Naive thymus-derived CD8-positive, alpha-beta T cell (primary cell): ENCODE data around the gene MED28. TPM values are rescaled to one million over a fixed set of nuclear protein-coding genes. Genes with fewer than 3 reads are reported as not detected.

Source experiments
- ATAC-seq, 2 donors: fragments of 150-1000 bp; cut with Tn5 transposase in 1 of 2; sonication (Bioruptor Pico), chemical (Tn5 transposase) in 1 of 2; 1 replicate in 1 of 2; 2 replicates in 1 of 2; pipeline ENCODE4 v1.10.0; 2021; ENCODE audit warnings: mild to moderate bottlenecking in 2 of 2, moderate library complexity in 2 of 2
- POLR2A ChIA-PET: fragments of 350-600 bp; sonication (Branson Sonifier 250); formaldehyde crosslinking; loops from one replicate; lab custom pipeline; 2021; ENCODE audit warnings: antibody characterized with exemption; lab: Charles Lee
- DNase-seq, 10 donors: peaks; one replicate each; pipeline versions ENCODE4 v3.0.0 to v3.0.0-alpha.2; 2020 to 2022
- H3K27ac Mint-ChIP-seq, 10 donors: one replicate each; pipeline ENCODE4 v1.8.0; 2020 to 2022; ENCODE audit warnings: mild to moderate bottlenecking in 10 of 10, mixed read lengths in 10 of 10, moderate library complexity in 4 of 10, inconsistent platforms in 1 of 10
- H3K27me3 Mint-ChIP-seq, 5 donors: one replicate each; pipeline ENCODE4 v1.8.0; 2021 to 2022; ENCODE audit warnings: mixed read lengths in 5 of 5
- H3K36me3 Mint-ChIP-seq, 3 donors: one replicate each; pipeline ENCODE4 v1.8.0; 2020 to 2022; ENCODE audit warnings: mixed read lengths in 3 of 3, mild to moderate bottlenecking in 2 of 3, inconsistent platforms in 1 of 3
- H3K4me1 Mint-ChIP-seq, 4 donors: one replicate each; pipeline ENCODE4 v1.8.0; 2021 to 2022; ENCODE audit warnings: mixed read lengths in 4 of 4
- H3K4me3 Mint-ChIP-seq, 10 donors: one replicate each; pipeline ENCODE4 v1.8.0; 2020 to 2022; ENCODE audit warnings: mild to moderate bottlenecking in 10 of 10, mixed read lengths in 10 of 10, moderate library complexity in 6 of 10, inconsistent platforms in 1 of 10
- H3K9me3 Mint-ChIP-seq, 9 donors: one replicate each; pipeline ENCODE4 v1.8.0; 2020 to 2022; ENCODE audit warnings: mixed read lengths in 9 of 9, mild to moderate bottlenecking in 3 of 9, inconsistent platforms in 1 of 9, moderate library complexity in 1 of 9
- polyA plus RNA-seq, 3 donors: library from polyadenylated mRNA; unstranded; fragments of 300-500 nt; fragmentation: Illumina TruSeq; gene quantifications; one replicate each; pipeline ENCODE4 v1.2.3, GENCODE V29; 2021
- total RNA-seq, 8 experiments: library from RNA in 2 of 8; stranded (reverse) in 2 of 8; gene quantifications; one replicate each; pipeline ENCODE4 v1.2.3 and lab custom pipeline; 2021 to 2026

Gene MED28
- total and polyA plus RNA-seq, 5 experiments from 2014 or later = 39.1 to 73.4 (median 48.7) TPM

- no peak for DNase-seq
- H3K4me1 Mint-ChIP-seq = no peaks in the 10 kb centered on the region
Observed at GRCh38 chr4:17680559-17681280, 66.3 kb downstream of the MED28 start.

DNA sequence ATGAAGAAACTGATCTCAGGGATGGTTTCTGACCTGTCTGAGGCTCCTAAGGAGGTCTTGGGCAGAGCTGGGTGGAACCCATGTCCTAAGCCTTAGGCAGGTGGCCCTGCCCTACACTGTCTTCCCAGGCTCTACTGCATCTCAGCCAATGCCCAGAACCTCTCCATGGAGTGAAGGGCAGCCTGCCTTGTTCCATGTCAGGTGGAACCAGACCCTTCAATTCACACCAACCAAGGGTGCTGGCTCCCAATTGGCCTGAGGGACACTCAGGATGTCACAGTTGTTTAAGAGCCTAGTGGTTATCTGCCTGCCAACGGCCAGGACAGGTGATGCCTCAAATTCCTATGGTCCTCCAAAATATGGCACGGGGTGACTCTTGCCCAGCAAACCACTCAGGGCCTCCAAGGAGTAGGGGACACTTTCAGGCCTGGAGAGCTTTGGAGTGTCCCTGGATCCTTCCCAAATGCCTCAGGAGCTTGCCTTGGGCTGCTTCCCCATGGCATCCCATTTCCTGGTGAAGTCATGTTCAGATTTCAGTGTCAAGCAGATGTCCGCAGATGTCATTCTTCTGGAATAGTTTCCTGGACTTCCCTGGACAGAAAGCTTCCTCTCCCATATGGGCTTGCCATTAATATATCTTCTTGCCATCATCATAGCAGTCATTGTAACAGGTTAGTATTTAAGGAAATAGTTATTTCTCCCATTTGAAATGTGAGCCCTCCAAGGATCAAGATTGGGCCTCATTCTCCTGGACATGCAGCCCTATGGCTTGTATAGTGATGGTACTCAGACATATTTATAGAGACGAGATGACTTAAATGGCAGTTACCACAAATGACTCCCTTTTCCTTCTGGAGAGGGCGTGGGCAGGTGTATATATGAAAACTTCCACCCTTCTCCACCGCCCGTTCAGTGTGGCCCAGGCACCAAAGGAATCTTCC, 67.1 kb downstream of the MED28 start:
- Mint-ChIP-seq H3K36me3 (peaks cover 0 to 2% (median 0%) of the 10 kb centered on the region in 3 donors), H3K27me3 (peaks cover 0 to 2% (median 0%) of the 10 kb centered on the region in 5 donors), H3K9me3 (no peaks in the 10 kb centered on the region), H3K27ac (peak overlapping the region in 1 of 10 donors; percentile 18), H3K4me3 (no peak overlapping the region), H3K4me1 (no peaks in the 10 kb centered on the region)
- DNase-seq (no peak), ATAC-seq (no peak)
- POLR2A ChIA-PET = no interaction called here

More at GRCh38 chr4:17680559-17681280, 66.3 kb downstream of the MED28 start:
- no peaks in the 10 kb centered on the region for H3K9me3 Mint-ChIP-seq
- no peak for ATAC-seq
- POLR2A ChIA-PET = no interaction called here
- peaks cover 0 to 2% (median 0%) of the 10 kb centered on the region in 5 donors for H3K27me3 Mint-ChIP-seq
- peaks cover 0 to 2% (median 0%) of the 10 kb centered on the region in 3 donors for H3K36me3 Mint-ChIP-seq
- no peak overlapping the region for H3K27ac Mint-ChIP-seq
- H3K4me3 Mint-ChIP-seq = no peak overlapping the region

DNA sequence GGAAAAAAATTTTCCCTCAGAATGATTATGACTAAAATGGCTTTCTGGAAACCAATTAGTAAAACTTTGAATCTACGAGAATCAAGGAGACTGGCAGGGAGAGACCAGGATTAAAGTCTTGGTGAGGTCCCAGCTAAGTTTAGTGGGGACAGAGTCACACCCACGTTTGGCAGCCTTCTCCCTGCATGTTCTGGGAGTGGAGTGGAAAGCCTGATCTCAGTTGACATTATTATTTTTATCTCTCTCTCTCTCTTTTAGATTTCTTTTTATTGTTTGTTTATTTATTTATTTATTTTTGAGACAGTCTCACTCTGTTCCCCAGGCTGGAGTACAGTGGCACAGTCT, 67.8 kb downstream of the MED28 start:
- H3K27me3 Mint-ChIP-seq = peaks cover 0 to 2% (median 0%) of the 10 kb centered on the region in 5 donors
- peaks cover 0 to 2% (median 0%) of the 10 kb centered on the region in 3 donors for H3K36me3 Mint-ChIP-seq
- H3K27ac Mint-ChIP-seq = no peak overlapping the region
- no peak for DNase-seq
- no peak for ATAC-seq
- POLR2A ChIA-PET = no interaction called here
- no peaks in the 10 kb centered on the region for H3K9me3 Mint-ChIP-seq
- no peaks in the 10 kb centered on the region for H3K4me1 Mint-ChIP-seq
- H3K4me3 Mint-ChIP-seq = no peak overlapping the region

Other genes starting within 250 kb of the MED28 start
- gene QDPR, start 102.6 kb upstream of the MED28 start, total RNA-seq = 10 to 100 TPM; 22.3 to 24.5 TPM
- 10 to 100 TPM; 40.3 to 42.5 (median 42.4) TPM for gene QDPR, start 102.6 kb upstream of the MED28 start, polyA plus RNA-seq
- not detected for gene CLRN2, start 99.5 kb upstream of the MED28 start, total RNA-seq
- not detected for gene CLRN2, start 99.5 kb upstream of the MED28 start, polyA plus RNA-seq
- 10 to 100 TPM; 29.2 to 30.3 TPM for gene LAP3, start 37.4 kb upstream of the MED28 start, total RNA-seq
- 10 to 100 TPM; 37.3 to 44.7 (median 42.0) TPM for gene LAP3, start 37.4 kb upstream of the MED28 start, polyA plus RNA-seq
- not detected for gene FAM184B, start 167.0 kb downstream of the MED28 start, total RNA-seq
- under 1 TPM in 2 of 3 donors, not detected in 1; 0.03 to 0.13 TPM for gene FAM184B, start 167.0 kb downstream of the MED28 start, polyA plus RNA-seq
- 10 to 100 TPM; 74.0 to 74.3 TPM for gene DCAF16, start 196.1 kb downstream of the MED28 start, total RNA-seq
- 10 to 100 TPM; 18.4 to 23.1 (median 21.2) TPM for gene DCAF16, start 196.1 kb downstream of the MED28 start, polyA plus RNA-seq
- under 1 TPM; 0.38 to 0.81 TPM for gene NCAPG, start 196.3 kb downstream of the MED28 start, total RNA-seq
- gene NCAPG, start 196.3 kb downstream of the MED28 start, polyA plus RNA-seq = under 1 TPM in 1 of 3 donors, not detected in 2; 0.24 TPM